Tibial nerve (tissue), 4 donors: Measurements from ENCODE around the gene CDC42EP2.

Experiments used
- CTCF ChIP-seq, 5 experiments: fragments of 200-600 bp in 3 of 5; fragments of 450-650 bp in 2 of 5; sonication (generic) in 3 of 5; IDR thresholded peaks; one replicate each; pipeline ENCODE4 v1.5.1; 2016 to 2019; ENCODE audit warnings: antibody characterized with exemption in 5 of 5, mild to moderate bottlenecking in 3 of 5, moderate library complexity in 2 of 5
- EP300 ChIP-seq, 2 donors: sonication (generic); formaldehyde crosslinking; IDR thresholded peaks; one replicate each; pipeline ENCODE4 v1.6.1; 2017; ENCODE audit warnings: antibody characterized with exemption in 2 of 2, mild to moderate bottlenecking in 1 of 2
- POLR2A ChIP-seq, 2 donors: fragments of 450-650 bp; IDR thresholded peaks; one replicate each; pipeline ENCODE4 v1.6.1; 2017; ENCODE audit warnings: antibody characterized with exemption in 2 of 2, mild to moderate bottlenecking in 2 of 2, moderate library complexity in 2 of 2

DNA sequence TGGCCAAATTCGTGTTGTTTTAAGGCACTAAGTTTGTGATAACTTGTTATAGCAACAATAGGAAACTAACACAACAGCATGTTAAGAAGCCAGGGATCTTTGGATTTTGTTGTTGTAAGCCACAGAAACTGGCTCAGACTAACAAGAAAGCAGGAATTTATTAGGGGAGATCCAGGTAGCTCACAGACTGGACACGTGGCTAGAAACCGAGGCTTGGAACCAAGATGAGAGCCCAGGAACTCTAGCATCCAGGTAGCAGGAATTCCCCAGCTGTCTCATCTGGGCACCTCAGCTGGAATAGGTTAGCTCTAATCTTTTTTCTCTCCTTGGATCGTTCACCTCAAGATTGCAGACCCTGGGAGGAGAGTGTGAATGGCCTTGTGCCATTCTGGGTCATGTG, 28.0 kb upstream of the CDC42EP2 start:
- TF ChIP-seq CTCF (IDR thresholded peaks at IDR 0.05) = no peak
- TF ChIP-seq POLR2A (IDR thresholded peaks at IDR 0.05) = no peak
- TF ChIP-seq EP300 (IDR thresholded peaks at IDR 0.05) = no peak
